NB4 (cell line): ENCODE results near the gene AGL.
"Not testable (repeated sequence)": the region's sequence is repeated elsewhere in the genome, so short reads cannot be mapped to it uniquely, and the experiment has no call there.

ENCODE experiments used
- POLR2A ChIP-seq: IDR thresholded peaks from 2 replicates; pipeline ENCODE4 v1.6.1; 2011; ENCODE audit warnings: mild to moderate bottlenecking; ENCODE audit not compliant: insufficient read length; ENCODE audit errors: extremely low read depth
- TF ChIP-seq, protein P1 (sequence below): IDR thresholded peaks from one replicate; pipeline ENCODE4 v1.5.1; 2012; ENCODE audit warnings: low read depth, low read length
- TF ChIP-seq, protein P2 (sequence below): IDR thresholded peaks from 2 replicates; pipeline ENCODE4 v1.6.1; 2011; ENCODE audit warnings: low read depth, low read length

DNA sequence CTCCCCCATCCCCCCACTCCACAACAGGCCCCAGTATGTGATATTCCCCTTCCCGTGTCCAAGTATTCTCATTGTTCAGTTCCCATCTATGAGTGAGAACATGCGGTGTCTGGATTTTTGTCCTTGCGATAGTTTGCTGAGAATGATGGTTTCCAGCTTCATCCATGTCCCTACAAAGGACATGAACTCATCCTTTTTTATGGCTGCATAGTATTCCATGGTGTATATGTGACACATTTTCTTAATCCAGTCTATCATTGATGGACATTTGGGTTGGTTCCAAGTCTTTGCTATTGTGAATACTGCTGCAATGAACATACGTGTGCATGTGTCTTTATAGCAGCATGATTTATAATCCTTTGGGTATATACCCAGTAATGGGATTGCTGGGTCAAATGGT lies 53.1 kb downstream of the AGL start:
- TF ChIP-seq, protein P1, sequence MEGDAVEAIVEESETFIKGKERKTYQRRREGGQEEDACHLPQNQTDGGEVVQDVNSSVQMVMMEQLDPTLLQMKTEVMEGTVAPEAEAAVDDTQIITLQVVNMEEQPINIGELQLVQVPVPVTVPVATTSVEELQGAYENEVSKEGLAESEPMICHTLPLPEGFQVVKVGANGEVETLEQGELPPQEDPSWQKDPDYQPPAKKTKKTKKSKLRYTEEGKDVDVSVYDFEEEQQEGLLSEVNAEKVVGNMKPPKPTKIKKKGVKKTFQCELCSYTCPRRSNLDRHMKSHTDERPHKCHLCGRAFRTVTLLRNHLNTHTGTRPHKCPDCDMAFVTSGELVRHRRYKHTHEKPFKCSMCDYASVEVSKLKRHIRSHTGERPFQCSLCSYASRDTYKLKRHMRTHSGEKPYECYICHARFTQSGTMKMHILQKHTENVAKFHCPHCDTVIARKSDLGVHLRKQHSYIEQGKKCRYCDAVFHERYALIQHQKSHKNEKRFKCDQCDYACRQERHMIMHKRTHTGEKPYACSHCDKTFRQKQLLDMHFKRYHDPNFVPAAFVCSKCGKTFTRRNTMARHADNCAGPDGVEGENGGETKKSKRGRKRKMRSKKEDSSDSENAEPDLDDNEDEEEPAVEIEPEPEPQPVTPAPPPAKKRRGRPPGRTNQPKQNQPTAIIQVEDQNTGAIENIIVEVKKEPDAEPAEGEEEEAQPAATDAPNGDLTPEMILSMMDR = not testable (repeated sequence)
- not testable (repeated sequence) for TF ChIP-seq POLR2A
- TF ChIP-seq, protein P2, sequence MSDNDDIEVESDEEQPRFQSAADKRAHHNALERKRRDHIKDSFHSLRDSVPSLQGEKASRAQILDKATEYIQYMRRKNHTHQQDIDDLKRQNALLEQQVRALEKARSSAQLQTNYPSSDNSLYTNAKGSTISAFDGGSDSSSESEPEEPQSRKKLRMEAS = not testable (repeated sequence)
